GM12878 (cell line): ENCODE measurements around the gene TXLNA. TPM values are rescaled to one million over a fixed set of nuclear protein-coding genes. Genes with fewer than 3 reads are reported as not detected.

Experiments used
- ATAC-seq: fragments of 200-7000 bp; cut with Tn5 transposase; 3 replicates; pipeline ENCODE4 v1.9.1; 2020; ENCODE audit warnings: mild to moderate bottlenecking, moderate library complexity
- BruUV-seq: library from RNA; stranded (reverse); fragments of 400-500 nt; replicated peaks from 2 replicates; lab custom pipeline; 2021; lab: Mats Ljungman, UMichigan
- CTCF ChIA-PET: fragments of 300-600 bp; sonication (Branson Sonifier 250); formaldehyde crosslinking; extraction: SDS; loops from one replicate; lab custom pipeline; 2021; ENCODE audit warnings: inconsistent platforms; lab: Yijun Ruan, JAX
- POLR2A ChIA-PET: fragments of 350-600 bp; formaldehyde crosslinking; extraction: SDS; loops from one replicate; lab custom pipeline; 2021; ENCODE audit warnings: inconsistent platforms; lab: Charles Lee
- RAD21 ChIA-PET: fragments of 300-600 bp; sonication (Branson Sonifier 250); formaldehyde crosslinking; loops from one replicate; lab custom pipeline; 2023; ENCODE audit warnings: antibody characterized with exemption; ENCODE audit not compliant: unreplicated experiment; lab: Charles Lee
- SMC1A ChIA-PET: fragments of 300-600 bp; sonication (Branson Sonifier 250); formaldehyde crosslinking; loops from one replicate; lab custom pipeline; 2023; ENCODE audit not compliant: unreplicated experiment, uncharacterized antibody; lab: Charles Lee
- DNase-seq: peaks from one replicate; pipeline ENCODE4 v3.0.0-alpha.2; 2011; ENCODE audit warnings: low read depth, low spot score
- FAIRE-seq: peaks from 3 replicates; lab custom pipeline; 2011; peaks lifted over from hg19 to GRCh38; lab: Jason Lieb, UNC
- H2AFZ ChIP-seq: 2 replicates; pipeline ENCODE4 v1.6.0; 2011; ENCODE audit warnings: low read depth, low read length, control low read depth; ENCODE audit not compliant: control insufficient read depth
- H3K27ac ChIP-seq: 2 replicates; pipeline ENCODE4 v1.5.1; 2011; ENCODE audit warnings: control low read depth; ENCODE audit not compliant: control insufficient read depth, insufficient read depth
- H3K27me3 ChIP-seq, 2 experiments: replicated peaks in 1 of 2; 2 replicates each; pipeline versions ENCODE4 v1.6.0 to v1.6.1; 2011; ENCODE audit warnings: low read length in 1 of 2; ENCODE audit not compliant: control insufficient read depth in 2 of 2, insufficient read depth in 2 of 2
- H3K36me3 ChIP-seq, 2 experiments: 2 replicates each; pipeline ENCODE4 v1.5.1; 2011; ENCODE audit warnings: low read length in 1 of 2; ENCODE audit not compliant: control insufficient read depth in 2 of 2, insufficient read depth in 2 of 2
- H3K4me1 ChIP-seq: 2 replicates; pipeline ENCODE4 v1.6.1; 2011; ENCODE audit warnings: mild to moderate bottlenecking, low read length, moderate library complexity, mixed read lengths; ENCODE audit not compliant: control insufficient read depth, insufficient read depth
- H3K4me2 ChIP-seq: 2 replicates; pipeline ENCODE4 v1.6.0; 2011; ENCODE audit warnings: control low read depth; ENCODE audit not compliant: control insufficient read depth, insufficient read depth
- H3K4me3 ChIP-seq: fragments of 200-600 bp; sonication (generic); 2 replicates; pipeline ENCODE4 v1.5.1; 2016
- H3K79me2 ChIP-seq: 2 replicates; pipeline ENCODE4 v1.6.0; 2011; ENCODE audit warnings: low read length; ENCODE audit not compliant: control insufficient read depth, insufficient read depth
- H3K9ac ChIP-seq: 2 replicates; pipeline ENCODE4 v1.8.0; 2011; ENCODE audit warnings: low read length, control low read depth, mixed read lengths; ENCODE audit not compliant: control insufficient read depth, insufficient read depth
- H3K9me3 ChIP-seq: replicated peaks from 3 replicates; pipeline ENCODE4 v1.5.1; 2011; ENCODE audit warnings: mild to moderate bottlenecking, low read length; ENCODE audit not compliant: control insufficient read depth, insufficient read depth
- H4K20me1 ChIP-seq: 2 replicates; pipeline ENCODE4 v1.6.0; 2011; ENCODE audit not compliant: control insufficient read depth, insufficient read depth
- ATF2 ChIP-seq: IDR thresholded peaks from 2 replicates; pipeline ENCODE4 v1.6.1; 2012; ENCODE audit warnings: low read length, inconsistent platforms
- BCL3 ChIP-seq: IDR thresholded peaks from 2 replicates; pipeline ENCODE4 v1.6.1; 2011; ENCODE audit warnings: borderline replicate concordance, low read depth, mild to moderate bottlenecking, moderate library complexity, low read length; ENCODE audit not compliant: insufficient read depth, poor library complexity, severe bottlenecking
- CREB1 ChIP-seq: IDR thresholded peaks from 2 replicates; pipeline ENCODE4 v1.6.1; 2012; ENCODE audit warnings: low read depth, mild to moderate bottlenecking, inconsistent platforms
- CUX1 ChIP-seq: IDR thresholded peaks from 2 replicates; pipeline ENCODE4 v1.6.1; 2012; ENCODE audit warnings: improper control_type of control experiment, low read depth, low read length; ENCODE audit not compliant: insufficient replicate concordance
- IRF5 ChIP-seq: fragments of 450-650 bp; IDR thresholded peaks from 2 replicates; pipeline ENCODE4 v1.6.1; 2017; ENCODE audit warnings: borderline replicate concordance
- PAX8 ChIP-seq: fragments of 450-650 bp; IDR thresholded peaks from 2 replicates; pipeline ENCODE4 v1.6.1; 2017; ENCODE audit warnings: mild to moderate bottlenecking, moderate library complexity
- RAD21 ChIP-seq: IDR thresholded peaks from 2 replicates; pipeline ENCODE4 v1.6.1; 2011; ENCODE audit warnings: mild to moderate bottlenecking, low read depth, low read length, moderate library complexity; ENCODE audit not compliant: insufficient read depth
- ZNF24 ChIP-seq: fragments of 450-650 bp; IDR thresholded peaks from 2 replicates; pipeline ENCODE4 v1.6.1; 2017; ENCODE audit warnings: antibody characterized with exemption, mild to moderate bottlenecking
- ZNF592 ChIP-seq: fragments of 450-650 bp; IDR thresholded peaks from 2 replicates; pipeline ENCODE4 v1.6.1; 2017; ENCODE audit warnings: mild to moderate bottlenecking, moderate library complexity
- WGBS: methylation state at CpG from one replicate; pipeline ENCODE4 v1.1.6; 2016; ENCODE audit warnings: low lambda C conversion rate; ENCODE audit not compliant: insufficient replicate concordance, insufficient coverage; ENCODE audit errors: missing lambda C conversion rate; 5-methylcytosine and 5-hydroxymethylcytosine counted together
- in situ Hi-C: fragments of 300-500 bp; cut with MboI; formaldehyde crosslinking; loops from 9 replicates; pipeline ENCODE4 v1.14.3; 2018; ENCODE audit warnings: mixed read lengths
- intact Hi-C: fragments of 100-400 bp; cut with micrococcal nuclease; formaldehyde crosslinking; loops from one replicate; pipeline ENCODE4 v1.14.2; 2022; ENCODE audit not compliant: unreplicated experiment
- polyA plus RNA-seq, 11 experiments: library from polyadenylated mRNA; depleted of rRNA in 4 of 11; unstranded in 6 of 11; stranded (reverse) in 5 of 11; fragments of >200 nt; fragmentation: Nextera tagmentation in 4 of 11; fragmentation: Illumina TruSeq in 1 of 11; extraction: Ambion mirVana in 4 of 11; extraction: Trizol in 1 of 11; gene quantifications; 1 replicate in 1 of 11; 2 replicates in 10 of 11; pipeline versions ENCODE4 v1.2.1 to v1.2.3, GENCODE V29; 2011 to 2016; ENCODE audit warnings: inconsistent platforms in 2 of 11, missing spikeins in 2 of 11, low read depth in 1 of 11
- total RNA-seq, 4 experiments: library from RNA; depleted of rRNA in 3 of 4; stranded (reverse); fragments of >200 nt in 3 of 4; fragmentation: Illumina TruSeq in 1 of 4; extraction: Trizol in 1 of 4; gene quantifications; 2 replicates each; pipeline versions ENCODE4 v1.2.1 to v1.2.3, GENCODE V29; 2013 to 2021

The TXLNA gene
- total and polyA plus RNA-seq, 10 of the 15 experiments (the other 5 are each of a cell fraction or from before 2014, with no cell fraction given): 7.2 to 93.7 (median 47.9) TPM

GRCh38 chr1:32239337-32239736 is 59.9 kb downstream of the TXLNA start:
- Histone ChIP-seq H3K79me2 (no peaks in the 10 kb centered on the region), H2AFZ (no peak overlapping the region), H3K4me1 (peaks cover 21% of the 10 kb centered on the region), H4K20me1 (no peaks in the 10 kb centered on the region), H3K36me3 (no peaks in the 10 kb centered on the region), H3K4me3 (no peak overlapping the region), H3K4me2 (no peak overlapping the region), H3K27ac (no peak overlapping the region), H3K9me3 (no peaks in the 10 kb centered on the region), H3K27me3 (no peaks in the 10 kb centered on the region), H3K9ac (no peak overlapping the region)
- ChIA-PET SMC1A (interaction anchor here (1.7 to 5.2 kb wide), 3 partner anchors 10 to 162 kb away, joined by 8 to 37 read pairs (median 11); no protein-coding TSS in a partner anchor), CTCF (interaction anchor here (0.6 to 6.0 kb wide), 7 partner anchors 10 to 58 kb away, joined by 3 to 50 read pairs (median 6); partner anchors contain the start of genes EIF3I, FAM167B, LCK and TMEM234), RAD21 (interaction anchor here (0.8 to 3.0 kb wide), 4 partner anchors 9 to 77 kb away, joined by 3 to 14 read pairs (median 6); partner anchors contain the start of gene HDAC1), POLR2A (interaction anchor here (1.1 to 1.2 kb wide), 2 partner anchors 9 to 18 kb away, joined by 3 to 4 read pairs; no protein-coding TSS in a partner anchor)
- ATAC-seq (no peak), DNase-seq (no peak), FAIRE-seq (no peak)
- intact Hi-C loops: no loop called here
- WGBS: 57% methylated on average over 4 of the region's 4 CpGs
- BruUV-seq: no TSS peak
- in situ Hi-C loops: no loop called here
- TF ChIP-seq RAD21 (no peak), BCL3 (no peak), ZNF24 (no peak), CUX1 (no peak), PAX8 (no peak), ATF2 (no peak), CREB1 (no peak), ZNF592 (no peak), IRF5 (no peak)
